Astrocyte (in vitro differentiated cells and primary cell): ENCODE results near the gene OR12D3.
"Not testable (repeated sequence)": the region's sequence is repeated elsewhere in the genome, so short reads cannot be mapped to it uniquely, and the experiment has no call there.

ENCODE experiments used
- EZH2 ChIP-seq: IDR thresholded peaks from 2 replicates; pipeline ENCODE4 v1.6.1; 2012; ENCODE audit warnings: mild to moderate bottlenecking, low read length, inconsistent platforms; ENCODE audit not compliant: insufficient read depth
- TF ChIP-seq, protein P1 (sequence below): IDR thresholded peaks from 2 replicates; pipeline ENCODE4 v1.5.1; 2011; ENCODE audit warnings: low read depth, mild to moderate bottlenecking, inconsistent platforms, low read length, moderate library complexity; ENCODE audit not compliant: insufficient read depth

DNA sequence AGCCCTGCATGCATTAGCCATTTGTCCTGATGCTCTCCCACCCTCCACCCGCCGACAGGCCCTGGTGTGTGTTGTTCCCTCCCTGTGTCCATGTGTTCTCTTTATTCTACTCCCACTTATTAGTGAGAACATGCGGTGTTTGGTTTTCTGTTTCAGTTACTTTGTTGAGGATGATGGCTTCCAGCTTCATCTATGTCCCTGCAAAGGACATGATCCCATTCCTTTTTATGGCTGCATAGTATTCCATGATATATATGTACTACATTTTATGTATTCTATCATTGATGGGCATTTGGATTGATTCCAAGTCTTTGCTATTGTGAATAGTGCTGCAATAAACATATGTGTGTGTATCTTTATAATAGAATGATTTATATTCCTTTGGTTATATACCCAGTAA is 25.7 kb downstream of the OR12D3 start:
- TF ChIP-seq, protein P1, sequence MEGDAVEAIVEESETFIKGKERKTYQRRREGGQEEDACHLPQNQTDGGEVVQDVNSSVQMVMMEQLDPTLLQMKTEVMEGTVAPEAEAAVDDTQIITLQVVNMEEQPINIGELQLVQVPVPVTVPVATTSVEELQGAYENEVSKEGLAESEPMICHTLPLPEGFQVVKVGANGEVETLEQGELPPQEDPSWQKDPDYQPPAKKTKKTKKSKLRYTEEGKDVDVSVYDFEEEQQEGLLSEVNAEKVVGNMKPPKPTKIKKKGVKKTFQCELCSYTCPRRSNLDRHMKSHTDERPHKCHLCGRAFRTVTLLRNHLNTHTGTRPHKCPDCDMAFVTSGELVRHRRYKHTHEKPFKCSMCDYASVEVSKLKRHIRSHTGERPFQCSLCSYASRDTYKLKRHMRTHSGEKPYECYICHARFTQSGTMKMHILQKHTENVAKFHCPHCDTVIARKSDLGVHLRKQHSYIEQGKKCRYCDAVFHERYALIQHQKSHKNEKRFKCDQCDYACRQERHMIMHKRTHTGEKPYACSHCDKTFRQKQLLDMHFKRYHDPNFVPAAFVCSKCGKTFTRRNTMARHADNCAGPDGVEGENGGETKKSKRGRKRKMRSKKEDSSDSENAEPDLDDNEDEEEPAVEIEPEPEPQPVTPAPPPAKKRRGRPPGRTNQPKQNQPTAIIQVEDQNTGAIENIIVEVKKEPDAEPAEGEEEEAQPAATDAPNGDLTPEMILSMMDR: not testable (repeated sequence)
- not testable (repeated sequence) for TF ChIP-seq EZH2
